Fibroblast of peridontal ligament (primary cell): ENCODE data around the gene GPR37L1.

Experiments
- DNase-seq: peaks from one replicate; pipeline ENCODE4 v3.0.0-alpha.2; 2010; ENCODE audit errors: extremely low read depth

Gene GPR37L1, protein sequence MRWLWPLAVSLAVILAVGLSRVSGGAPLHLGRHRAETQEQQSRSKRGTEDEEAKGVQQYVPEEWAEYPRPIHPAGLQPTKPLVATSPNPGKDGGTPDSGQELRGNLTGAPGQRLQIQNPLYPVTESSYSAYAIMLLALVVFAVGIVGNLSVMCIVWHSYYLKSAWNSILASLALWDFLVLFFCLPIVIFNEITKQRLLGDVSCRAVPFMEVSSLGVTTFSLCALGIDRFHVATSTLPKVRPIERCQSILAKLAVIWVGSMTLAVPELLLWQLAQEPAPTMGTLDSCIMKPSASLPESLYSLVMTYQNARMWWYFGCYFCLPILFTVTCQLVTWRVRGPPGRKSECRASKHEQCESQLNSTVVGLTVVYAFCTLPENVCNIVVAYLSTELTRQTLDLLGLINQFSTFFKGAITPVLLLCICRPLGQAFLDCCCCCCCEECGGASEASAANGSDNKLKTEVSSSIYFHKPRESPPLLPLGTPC

DNA sequence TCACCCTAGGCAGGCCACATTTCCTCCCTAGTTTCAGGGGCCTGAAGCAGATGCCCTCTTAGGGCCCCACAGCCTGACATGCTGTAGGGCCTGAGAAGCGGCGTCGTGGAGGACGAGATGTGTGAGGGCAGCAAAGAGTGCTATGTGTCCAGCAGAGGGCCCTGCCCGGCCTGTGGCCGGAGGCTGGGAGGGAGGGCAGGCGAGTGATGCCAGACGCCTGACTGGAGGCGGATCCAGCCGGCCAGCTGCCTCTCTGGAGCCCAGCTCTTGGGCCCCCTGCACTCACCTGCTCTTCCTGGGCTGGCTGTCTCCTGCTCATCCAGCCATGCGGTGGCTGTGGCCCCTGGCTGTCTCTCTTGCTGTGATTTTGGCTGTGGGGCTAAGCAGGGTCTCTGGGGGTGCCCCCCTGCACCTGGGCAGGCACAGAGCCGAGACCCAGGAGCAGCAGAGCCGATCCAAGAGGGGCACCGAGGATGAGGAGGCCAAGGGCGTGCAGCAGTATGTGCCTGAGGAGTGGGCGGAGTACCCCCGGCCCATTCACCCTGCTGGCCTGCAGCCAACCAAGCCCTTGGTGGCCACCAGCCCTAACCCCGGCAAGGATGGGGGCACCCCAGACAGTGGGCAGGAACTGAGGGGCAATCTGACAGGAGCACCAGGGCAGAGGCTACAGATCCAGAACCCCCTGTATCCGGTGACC, at the start of gene GPR37L1:
GPR37L1 (plus strand) TSS at position 279 of the 697 bp plus-strand sequence; CDS start at position 326, 47 bp downstream.
- DNase-seq, result no peak

DNA sequence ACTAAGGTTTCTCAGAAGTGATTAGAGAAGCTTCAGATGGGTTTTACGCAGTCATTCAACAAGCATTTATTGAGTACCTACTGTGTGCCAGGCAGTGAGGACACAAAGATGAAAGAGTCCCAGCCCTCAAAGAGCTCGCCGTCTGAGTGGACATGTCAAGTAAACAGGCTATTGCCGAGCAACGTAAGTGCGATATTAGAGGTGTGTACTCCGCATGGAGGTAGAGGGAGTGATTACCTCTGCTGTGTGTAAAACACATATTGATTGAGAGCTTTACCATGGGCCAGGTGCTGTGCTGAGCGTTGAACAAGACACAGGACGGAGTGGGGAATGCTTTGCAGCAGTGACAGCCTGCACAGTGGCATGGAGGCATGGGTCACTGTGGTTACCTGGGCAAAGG, 49.5 kb upstream of the GPR37L1 start:
- no peak for DNase-seq

DNA sequence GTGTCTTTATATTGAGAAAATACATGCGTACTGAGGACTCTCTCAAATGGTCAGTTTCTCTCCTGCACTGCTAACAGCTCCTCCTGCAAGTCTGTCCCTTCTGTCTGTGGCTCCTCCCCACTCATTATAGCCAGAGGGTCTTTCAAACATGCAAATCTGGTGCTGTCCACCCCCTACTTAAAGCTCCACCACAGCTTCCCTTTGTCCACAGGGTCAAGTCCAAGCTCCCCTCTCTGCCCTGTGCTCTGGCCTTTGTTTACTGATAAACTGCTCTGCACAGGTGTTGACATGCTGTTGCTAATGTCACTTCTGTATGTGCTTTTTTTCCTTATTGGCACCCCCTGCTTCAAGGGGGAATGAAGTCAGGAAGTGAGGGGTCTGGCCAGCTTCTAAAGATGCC, 47.7 kb upstream of the GPR37L1 start:
- no peak for DNase-seq

DNA sequence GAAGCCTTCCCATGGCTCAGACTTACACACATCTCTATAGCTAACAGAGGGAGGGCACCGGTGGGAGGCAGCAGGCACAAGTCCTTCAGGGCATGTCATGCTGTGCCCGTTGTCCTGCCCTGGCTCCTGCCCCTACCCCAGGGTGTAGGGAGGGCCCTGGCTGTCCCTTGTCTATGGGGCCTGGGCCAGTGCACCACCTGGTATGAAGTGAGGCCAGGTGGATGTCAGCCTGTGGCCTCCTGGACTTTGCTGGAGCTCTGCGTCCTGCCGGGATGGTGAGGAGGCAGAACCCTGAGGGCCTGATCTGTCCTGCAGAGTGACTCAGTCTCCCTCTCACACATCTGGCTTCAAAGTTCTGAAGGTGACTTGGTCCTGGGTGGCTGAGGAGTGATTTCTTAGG, 47.3 kb upstream of the GPR37L1 start:
- no peak for DNase-seq

DNA sequence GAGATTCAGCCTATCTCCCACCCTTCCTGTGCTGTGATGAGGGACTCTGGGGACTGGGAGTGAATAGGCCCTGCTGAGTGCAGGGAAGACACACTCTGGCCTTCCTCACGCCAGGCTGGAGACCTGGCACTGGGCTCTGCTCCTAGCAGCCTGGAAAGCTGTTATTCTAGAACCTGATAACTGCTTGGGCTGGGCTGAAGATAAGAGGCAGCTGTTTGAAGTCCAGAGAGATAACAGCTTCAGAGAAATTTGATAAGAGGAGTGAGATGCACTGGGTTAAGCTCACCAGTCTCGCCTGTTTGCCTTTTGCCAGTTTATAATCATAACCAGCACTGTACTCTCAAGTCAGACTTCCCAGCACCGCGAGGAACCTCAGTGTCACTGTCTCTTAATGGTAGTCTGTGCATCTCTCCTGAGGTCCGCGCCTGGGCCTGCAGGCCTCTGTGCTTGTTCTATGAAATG, 46.6 kb upstream of the GPR37L1 start:
- DNase-seq, result no peak

DNA sequence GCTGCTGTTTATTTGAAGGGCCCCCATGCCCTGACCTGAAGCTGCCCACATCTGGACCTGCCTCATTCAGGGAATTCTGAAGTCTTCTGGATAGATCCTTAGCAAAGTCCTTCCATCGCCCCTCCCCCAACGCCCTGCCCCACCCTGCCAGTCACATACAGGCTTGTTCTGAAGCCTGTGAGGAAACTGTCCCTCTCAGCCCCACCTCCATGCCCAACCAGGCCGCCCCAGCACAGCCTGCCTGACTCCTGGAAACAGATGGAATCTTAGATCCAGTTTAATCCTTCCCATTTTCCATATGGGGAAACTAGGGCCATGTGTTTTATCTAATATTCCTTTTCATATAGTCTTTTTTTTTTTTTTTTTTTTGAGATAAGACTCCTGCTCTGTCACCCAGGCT, 44.5 kb upstream of the GPR37L1 start:
- no peak for DNase-seq

DNA sequence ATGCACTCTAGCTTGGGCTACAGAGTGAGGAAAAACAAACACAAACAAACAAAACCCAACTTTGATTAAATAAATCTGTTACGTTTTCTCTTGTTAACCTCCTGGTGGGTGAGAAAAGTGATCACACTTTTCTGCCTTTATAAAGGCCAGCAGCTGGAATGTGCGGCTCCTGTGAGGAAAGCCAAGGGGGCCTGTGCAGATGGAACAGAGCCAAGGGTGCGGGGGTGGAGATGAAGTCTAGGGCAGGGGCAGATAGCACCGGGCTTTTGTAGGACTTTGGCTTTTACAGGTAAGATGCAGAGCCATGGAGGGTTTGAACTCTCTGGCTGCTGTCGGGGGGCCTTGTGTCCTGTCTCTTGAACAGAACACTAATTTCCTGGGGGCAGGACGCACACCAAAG, 40.7 kb upstream of the GPR37L1 start:
- DNase-seq, result no peak

DNA sequence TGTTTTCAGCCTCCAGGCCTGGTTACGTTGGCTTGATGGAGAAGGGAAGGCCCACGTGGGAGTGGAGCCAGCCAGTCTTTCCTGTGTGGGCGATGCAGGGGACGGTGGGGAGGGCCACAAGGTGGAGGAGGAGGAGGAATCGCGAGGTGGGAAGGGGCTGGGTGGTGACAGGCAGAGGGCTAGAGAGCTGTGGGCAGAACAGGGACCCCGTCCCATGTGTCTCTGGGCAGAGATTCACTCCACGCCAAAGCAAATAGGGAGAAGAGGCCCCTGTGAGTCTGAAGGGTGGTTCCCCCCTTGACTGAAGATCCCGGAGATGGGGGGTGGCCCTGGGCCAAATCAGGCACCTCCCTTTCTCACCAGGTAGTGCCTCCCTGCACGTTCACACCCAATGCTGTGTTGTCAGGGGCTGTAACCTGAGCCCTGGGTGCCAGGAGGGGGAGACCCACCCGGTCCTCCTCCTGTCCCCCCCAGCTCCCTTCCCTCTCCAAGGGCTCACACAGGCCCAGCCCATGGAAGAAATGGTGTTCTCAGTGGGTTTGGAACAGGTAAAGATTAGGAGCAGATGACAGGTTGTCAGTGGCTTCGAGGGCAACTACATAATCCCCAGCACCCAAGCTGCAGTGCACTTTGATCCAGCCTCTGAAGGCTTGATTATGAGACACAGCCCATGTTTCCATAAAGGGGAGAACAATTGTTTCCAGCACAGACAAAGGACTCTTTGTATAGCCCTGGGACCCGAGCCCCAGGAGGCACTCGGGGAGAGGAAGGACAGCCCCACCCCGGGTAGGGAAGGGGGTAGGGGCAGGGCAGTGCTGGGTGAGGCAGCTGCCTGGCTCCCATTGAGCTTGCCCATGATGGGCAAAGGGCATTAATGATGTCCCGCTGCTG, 37.7 kb upstream of the GPR37L1 start:
- DNase-seq, result no peak

DNA sequence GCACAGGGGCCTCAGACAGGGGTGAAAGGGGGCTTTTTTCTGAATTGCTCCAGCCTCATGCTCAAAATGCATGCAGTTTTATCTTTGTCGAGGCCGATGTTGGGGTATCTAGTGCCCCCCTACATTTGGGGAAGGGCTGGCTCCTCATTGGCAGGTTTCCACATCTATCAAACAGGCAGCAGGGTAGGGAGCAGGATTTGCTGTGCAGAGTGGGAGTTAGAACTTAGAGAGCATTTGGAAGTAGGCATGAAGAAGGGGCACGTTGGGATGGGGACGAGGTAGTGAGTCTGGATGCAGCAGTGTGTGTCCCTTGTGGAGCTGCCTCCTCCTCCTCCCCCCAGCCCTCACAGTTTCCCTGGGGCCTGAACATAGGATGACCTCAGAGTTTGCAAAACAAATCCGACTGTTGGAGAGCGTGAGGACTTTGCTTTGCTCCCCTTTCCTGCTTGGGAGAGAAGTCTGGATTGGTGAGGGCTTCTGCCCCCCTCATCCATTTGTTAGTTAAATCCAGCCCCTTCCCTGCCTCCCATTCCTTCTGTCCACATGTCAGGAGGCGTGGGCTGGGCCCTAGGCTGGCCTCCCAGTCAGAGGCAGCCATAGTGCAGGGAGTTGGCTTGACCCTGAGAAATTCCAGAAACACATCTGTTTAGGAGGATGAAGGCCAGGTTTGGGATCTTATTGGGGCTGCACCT, 36.9 kb upstream of the GPR37L1 start:
- peak; percentile 53 for DNase-seq

DNA sequence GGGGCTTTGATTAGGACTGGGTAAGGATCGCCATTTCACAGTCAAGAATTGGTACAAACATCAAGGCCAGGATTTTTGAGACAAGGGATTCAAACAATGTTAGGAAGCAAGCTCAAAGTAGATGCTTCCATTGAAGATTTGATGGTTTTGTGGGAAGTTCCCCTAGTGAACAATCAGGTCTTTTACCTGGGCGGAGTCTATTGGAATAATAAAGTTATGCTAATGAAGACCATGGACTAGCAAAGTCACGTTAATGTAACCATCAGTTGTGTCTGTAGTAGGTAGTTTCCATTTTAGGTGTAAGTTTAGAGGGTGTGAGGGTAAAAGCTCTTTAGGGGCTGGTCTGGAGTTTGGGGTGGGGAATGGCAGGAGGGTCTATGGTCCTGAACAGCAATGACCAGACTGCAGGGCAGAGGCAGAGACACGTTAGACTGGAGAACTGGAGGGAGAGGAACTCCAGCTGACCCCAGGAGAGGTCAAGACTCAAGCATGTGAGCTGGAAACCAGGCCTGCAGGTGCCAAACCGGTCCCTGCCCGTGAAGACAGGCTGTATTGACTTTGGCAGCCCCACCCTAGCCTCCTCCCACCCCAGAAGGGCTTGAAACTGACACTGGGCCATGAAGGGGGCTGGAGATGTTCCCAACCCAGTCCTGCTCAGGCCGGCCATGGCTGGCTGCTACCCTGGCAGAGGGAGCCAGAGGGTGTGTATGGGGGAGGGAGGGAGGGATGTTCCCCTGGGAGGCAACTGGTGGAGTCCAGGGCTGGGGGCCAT, 36.0 kb upstream of the GPR37L1 start:
- no peak for DNase-seq

DNA sequence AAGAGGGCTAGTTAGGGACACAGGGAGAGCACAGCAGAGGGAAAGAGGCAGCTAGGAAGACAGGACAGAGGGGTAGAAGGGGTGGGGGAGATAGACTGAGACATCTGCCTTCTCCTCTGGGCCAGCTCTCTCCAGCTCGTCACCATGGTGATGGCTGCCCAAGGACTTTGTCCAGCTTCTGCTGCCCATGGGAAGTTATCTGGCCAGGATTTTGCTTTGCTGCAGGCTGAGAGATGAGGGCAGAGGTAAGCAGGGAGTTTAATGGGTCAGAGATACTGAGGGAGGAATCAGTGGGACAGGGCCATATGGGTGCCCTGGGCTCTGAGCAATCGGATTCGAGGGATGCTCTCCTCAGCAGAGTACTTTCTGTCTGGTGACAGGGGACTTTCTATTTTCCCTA, 34.5 kb upstream of the GPR37L1 start:
- no peak for DNase-seq

DNA sequence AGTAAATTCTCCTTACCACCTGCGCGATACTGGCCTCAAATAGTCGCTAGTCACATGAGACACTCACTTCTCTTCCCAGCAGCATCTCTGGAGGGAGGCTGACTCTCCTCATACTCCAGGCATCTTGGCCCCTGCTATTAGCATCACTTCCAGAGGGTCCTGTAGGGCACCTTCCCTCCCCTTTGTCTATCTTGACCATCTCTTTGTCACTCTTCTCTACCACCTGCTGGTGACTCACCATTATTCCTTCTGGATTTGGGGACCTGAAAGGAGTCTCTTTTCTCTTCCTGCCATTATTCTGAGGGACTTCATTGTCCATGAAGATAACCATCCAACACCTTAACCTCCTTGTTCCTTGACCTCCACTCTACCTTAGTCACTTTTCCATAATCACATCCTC, 31.7 kb upstream of the GPR37L1 start:
- DNase-seq, result no peak

DNA sequence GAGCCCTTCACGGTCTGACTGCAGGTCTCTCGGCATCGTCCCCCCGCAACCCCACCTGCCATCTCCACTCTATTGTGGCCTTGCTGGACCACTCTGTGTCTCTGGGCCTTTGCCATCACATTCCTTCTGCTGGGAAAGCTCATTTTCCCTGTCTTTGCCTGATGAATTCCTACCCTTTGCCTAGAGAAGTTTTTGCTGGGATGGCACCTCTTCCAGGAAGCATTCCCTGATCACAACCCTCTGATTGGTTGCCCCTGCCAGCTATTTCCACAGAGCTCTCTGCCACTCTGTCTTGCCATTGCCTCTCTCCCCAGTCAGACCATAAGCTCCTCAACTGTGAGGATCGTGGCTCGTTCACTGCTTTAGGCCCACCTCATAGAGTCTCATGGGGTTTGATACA, 28.9 kb upstream of the GPR37L1 start:
- DNase-seq, result no peak

DNA sequence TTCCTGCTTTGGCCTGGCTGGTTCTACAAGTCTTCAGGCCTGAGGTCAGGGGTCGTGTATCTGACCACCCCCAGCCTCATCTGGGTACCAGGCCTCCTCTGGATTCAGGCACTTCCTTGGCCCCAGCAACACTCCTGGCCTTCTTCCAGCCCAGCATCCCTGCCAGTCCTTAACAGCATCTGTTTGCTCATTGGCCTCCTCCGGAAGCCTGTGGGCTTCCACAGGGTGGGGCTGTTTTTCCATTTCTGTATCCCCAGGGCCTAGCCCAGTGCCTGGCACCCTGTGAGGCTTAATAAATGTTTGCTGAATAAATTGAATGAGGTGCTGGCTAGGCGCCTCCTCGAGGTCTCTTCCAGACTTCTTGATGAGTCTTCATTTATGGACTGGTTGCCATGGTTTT, 21.5 kb upstream of the GPR37L1 start:
- DNase-seq, result no peak

DNA sequence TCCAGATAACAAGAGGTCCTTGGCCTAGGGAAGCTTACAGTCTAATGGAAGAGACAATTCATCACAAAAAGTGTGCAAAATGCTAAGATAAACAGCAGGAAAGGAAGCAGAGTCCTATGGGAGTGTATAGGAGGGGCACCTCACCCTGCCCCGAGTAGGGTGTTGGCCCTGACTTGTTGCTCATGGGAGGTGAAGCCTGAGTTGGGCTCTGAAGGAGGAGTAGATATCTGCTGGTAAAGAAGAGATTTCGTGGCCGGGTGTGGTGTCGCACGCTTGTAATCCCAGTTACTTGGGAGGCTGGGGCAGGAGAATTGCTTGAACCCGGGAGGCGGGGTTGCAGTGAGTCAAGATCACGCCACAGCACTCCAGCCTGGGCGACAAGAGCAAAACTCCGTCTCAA, 18.6 kb upstream of the GPR37L1 start:
- no peak for DNase-seq

DNA sequence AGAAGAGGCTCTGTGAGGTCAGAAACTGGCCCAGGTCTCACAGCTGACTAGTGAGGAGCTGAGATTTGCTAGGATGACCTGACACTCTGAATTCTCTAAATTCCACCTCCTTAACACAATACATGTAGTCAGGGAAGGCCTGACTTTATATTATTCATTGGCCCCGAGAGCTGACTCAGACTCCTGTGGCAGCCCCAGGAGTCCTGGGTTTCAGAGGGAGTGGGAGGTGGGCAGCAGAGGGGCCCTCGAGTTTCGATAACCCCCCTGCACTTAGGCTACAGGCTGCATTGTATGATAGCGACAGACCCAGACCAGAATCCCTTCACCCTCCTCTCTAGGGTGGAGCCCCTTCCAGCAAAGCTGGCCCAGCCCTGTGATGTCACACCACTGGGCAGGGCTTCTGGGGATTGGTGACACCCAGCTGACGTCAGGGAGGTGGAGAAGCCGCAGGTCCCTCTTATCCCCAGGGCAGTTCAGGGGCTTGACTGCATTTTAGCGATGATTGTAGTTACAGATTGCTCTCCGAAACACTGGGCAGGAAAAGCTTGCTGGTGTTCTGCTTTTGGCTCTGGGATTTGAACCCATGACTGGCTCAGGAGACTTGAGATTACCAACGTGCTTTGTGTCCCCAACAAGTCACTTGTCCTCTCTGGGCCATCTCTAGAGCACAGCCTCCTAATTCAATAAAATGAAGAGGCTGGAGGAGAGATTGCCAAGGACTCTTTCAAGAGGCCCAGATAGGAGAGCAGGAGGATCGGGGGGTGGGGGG, 17.0 kb upstream of the GPR37L1 start:
- no peak for DNase-seq

DNA sequence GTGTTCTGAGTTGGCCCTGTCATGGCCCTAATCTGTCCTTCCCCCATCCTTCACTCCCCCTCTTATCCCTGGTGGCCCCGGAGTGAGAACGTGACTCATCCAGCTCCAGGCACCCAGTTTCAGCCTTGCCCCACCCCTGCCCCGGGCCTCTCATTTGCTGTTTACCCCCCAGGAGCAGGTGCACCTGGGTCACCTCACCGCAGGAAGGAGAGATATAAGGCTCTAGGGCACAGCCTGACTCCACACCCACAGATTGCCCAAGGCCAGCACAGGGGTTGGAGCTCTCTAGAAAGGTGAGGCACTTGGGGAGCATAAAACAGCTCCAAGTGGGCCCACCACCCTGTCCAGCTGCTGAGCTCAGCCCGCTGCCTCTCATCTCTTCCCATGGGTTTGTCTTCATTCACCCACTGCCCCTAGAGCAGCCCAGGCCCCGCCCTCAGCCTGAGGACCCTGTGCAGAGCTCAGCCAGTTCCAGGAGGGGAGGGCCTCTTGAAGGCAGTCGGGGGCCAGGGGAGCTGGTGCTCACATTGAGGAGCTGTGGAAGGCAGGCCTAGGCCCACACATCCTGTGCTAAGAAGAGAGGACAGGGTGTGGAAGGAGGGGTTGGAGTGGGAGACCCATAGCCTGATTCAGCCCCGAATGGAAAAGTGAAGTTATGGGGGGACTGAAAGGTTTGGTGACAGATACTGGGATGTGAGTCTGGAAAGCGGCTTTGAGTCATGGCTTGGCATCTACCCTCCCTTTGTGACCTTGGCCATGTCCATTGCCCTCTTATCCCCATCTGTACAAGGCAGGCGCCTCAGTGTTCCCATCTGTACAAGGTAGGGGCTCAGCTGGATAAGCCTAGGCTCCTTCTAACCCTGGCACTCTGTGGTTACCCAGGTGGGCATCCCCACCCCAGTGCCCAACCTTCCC, 16.1 kb upstream of the GPR37L1 start:
- no peak for DNase-seq

DNA sequence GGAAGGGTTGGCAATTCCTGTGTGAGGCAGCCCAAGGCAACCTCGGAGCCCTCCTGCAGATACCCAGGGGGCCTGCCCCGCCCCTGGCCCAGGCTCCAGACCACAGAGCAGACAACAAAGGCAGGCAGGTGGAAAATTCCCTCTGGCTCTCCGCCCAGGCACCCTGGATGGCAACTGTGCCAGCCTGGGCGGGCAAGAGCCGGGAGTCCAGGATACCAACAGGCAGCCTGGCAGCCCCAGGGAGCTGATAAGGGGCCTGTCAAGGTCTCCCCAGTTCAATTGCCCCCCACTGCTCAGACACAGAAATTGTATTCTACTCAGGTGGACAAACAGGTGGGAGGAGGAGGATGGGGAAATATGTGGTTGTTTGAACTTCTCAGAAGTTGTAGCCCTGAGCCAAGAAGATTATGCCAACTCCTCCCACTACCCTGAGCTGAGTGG, 15.4 kb upstream of the GPR37L1 start:
- DNase-seq, result no peak
